Measurements from ENCODE around the gene C2orf78. TPM values are rescaled to one million over a fixed set of nuclear protein-coding genes. Genes with fewer than 3 reads are reported as not detected.

Gene C2orf78
- polyA plus RNA-seq, 1 donor from 2014 or later, result not detected

DNA sequence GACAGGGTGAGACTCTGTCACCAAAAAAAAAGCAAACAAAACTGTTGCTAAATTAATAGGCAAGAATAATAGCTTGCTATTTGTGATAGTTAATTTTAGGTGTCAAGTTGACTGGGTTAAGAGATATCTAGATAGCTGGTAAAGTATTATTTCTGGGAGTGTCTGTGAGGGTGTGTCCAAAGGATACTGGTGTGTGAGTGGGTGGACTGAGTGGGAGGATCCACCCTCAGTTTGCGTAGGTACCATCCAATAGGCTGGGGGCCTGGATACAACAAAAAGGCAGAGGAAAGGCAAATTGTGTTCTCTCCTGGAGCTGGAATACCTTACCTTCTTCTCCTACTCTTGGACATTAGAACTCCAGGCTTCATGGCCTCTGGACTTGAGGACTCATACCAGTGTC lies 19.0 kb upstream of the C2orf78 start:
- H3K27me3 ChIP-seq (ENCODE audit: insufficient read depth, low read depth, low read length), result no peaks in the 10 kb centered on the region
- no peaks in the 10 kb centered on the region for H3F3A ChIP-seq (ENCODE audit: insufficient read depth, low read length, poor library complexity, severe bottlenecking)
- no peaks in the 10 kb centered on the region for H3K9me3 ChIP-seq (ENCODE audit: low read length)
- H2AFZ ChIP-seq (ENCODE audit: low read depth, low read length), result no peak overlapping the region
- no peak overlapping the region for H3K9ac ChIP-seq (ENCODE audit: low read length)
- peaks cover 21% of the 10 kb centered on the region for H3K36me3 ChIP-seq (ENCODE audit: insufficient read depth, low read length)
- no peaks in the 10 kb centered on the region for H3K79me2 ChIP-seq (replicated peaks; ENCODE audit: insufficient read depth, low read length)
- H4K20me1 ChIP-seq (ENCODE audit: insufficient read depth), result no peaks in the 10 kb centered on the region
- TF ChIP-seq, protein P1, sequence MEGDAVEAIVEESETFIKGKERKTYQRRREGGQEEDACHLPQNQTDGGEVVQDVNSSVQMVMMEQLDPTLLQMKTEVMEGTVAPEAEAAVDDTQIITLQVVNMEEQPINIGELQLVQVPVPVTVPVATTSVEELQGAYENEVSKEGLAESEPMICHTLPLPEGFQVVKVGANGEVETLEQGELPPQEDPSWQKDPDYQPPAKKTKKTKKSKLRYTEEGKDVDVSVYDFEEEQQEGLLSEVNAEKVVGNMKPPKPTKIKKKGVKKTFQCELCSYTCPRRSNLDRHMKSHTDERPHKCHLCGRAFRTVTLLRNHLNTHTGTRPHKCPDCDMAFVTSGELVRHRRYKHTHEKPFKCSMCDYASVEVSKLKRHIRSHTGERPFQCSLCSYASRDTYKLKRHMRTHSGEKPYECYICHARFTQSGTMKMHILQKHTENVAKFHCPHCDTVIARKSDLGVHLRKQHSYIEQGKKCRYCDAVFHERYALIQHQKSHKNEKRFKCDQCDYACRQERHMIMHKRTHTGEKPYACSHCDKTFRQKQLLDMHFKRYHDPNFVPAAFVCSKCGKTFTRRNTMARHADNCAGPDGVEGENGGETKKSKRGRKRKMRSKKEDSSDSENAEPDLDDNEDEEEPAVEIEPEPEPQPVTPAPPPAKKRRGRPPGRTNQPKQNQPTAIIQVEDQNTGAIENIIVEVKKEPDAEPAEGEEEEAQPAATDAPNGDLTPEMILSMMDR (IDR thresholded peaks at IDR 0.05; ENCODE audit: poor library complexity, severe bottlenecking), result no peak
- TF ChIP-seq MXI1 (conservative IDR thresholded peaks at IDR 0.05; ENCODE audit: poor library complexity, severe bottlenecking), result no peak
- TF ChIP-seq POLR2AphosphoS5 (IDR thresholded peaks at IDR 0.05), result no peak
- TF ChIP-seq, protein P2, sequence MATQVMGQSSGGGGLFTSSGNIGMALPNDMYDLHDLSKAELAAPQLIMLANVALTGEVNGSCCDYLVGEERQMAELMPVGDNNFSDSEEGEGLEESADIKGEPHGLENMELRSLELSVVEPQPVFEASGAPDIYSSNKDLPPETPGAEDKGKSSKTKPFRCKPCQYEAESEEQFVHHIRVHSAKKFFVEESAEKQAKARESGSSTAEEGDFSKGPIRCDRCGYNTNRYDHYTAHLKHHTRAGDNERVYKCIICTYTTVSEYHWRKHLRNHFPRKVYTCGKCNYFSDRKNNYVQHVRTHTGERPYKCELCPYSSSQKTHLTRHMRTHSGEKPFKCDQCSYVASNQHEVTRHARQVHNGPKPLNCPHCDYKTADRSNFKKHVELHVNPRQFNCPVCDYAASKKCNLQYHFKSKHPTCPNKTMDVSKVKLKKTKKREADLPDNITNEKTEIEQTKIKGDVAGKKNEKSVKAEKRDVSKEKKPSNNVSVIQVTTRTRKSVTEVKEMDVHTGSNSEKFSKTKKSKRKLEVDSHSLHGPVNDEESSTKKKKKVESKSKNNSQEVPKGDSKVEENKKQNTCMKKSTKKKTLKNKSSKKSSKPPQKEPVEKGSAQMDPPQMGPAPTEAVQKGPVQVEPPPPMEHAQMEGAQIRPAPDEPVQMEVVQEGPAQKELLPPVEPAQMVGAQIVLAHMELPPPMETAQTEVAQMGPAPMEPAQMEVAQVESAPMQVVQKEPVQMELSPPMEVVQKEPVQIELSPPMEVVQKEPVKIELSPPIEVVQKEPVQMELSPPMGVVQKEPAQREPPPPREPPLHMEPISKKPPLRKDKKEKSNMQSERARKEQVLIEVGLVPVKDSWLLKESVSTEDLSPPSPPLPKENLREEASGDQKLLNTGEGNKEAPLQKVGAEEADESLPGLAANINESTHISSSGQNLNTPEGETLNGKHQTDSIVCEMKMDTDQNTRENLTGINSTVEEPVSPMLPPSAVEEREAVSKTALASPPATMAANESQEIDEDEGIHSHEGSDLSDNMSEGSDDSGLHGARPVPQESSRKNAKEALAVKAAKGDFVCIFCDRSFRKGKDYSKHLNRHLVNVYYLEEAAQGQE (IDR thresholded peaks at IDR 0.05; ENCODE audit: borderline replicate concordance), result no peak
- no peak for TF ChIP-seq SMC3 (conservative IDR thresholded peaks at IDR 0.05; ENCODE audit: poor library complexity)
- no peak for TF ChIP-seq TAF1 (IDR thresholded peaks at IDR 0.05; ENCODE audit: low read depth)
- TF ChIP-seq EP300 (conservative IDR thresholded peaks at IDR 0.05; ENCODE audit: poor library complexity, severe bottlenecking), result no peak
- no peak for TF ChIP-seq EZH2 (IDR thresholded peaks at IDR 0.05; ENCODE audit: borderline replicate concordance, insufficient read depth, low read length, poor library complexity, severe bottlenecking)
- no peak for TF ChIP-seq RAD21 (conservative IDR thresholded peaks at IDR 0.05)
- no peaks in the 10 kb centered on the region for H3K9me2 ChIP-seq (ENCODE audit: insufficient read depth, low read length)
- H3K4me2 ChIP-seq (ENCODE audit: low read length), result no peak overlapping the region
- H3K4me3 ChIP-seq (ENCODE audit: low read length), result no peak overlapping the region
- H3K27ac ChIP-seq (ENCODE audit: low read length), result no peak overlapping the region

DNA sequence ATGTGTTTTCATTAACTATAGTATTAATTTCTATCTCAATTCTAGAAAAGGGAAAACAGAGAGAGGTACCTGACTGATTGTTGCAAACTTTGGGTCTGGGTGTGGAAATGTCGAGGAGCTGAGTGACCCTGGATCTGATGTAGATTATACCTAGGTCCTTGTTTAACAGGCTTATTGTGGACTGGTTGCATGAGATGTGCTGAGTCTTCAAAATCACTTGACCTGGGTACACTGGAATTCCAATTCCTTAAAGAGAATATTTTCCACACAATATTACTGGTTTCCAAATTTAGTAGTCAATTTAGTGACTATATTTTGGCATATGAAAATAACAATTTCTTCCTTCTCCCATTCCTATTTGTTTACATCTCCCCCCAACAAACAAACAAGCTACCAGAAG lies 17.6 kb upstream of the C2orf78 start:
- no peak overlapping the region for H3K4me2 ChIP-seq (ENCODE audit: low read length)
- H3F3A ChIP-seq (ENCODE audit: insufficient read depth, low read length, poor library complexity, severe bottlenecking), result no peaks in the 10 kb centered on the region
- no peaks in the 10 kb centered on the region for H3K79me2 ChIP-seq (replicated peaks; ENCODE audit: insufficient read depth, low read length)
- no peaks in the 10 kb centered on the region for H3K9me3 ChIP-seq (ENCODE audit: low read length)
- H3K27ac ChIP-seq (ENCODE audit: low read length), result no peak overlapping the region
- H3K9me2 ChIP-seq (ENCODE audit: insufficient read depth, low read length), result no peaks in the 10 kb centered on the region
- no peaks in the 10 kb centered on the region for H3K27me3 ChIP-seq (ENCODE audit: insufficient read depth, low read depth, low read length)
- H2AFZ ChIP-seq (ENCODE audit: low read depth, low read length), result no peak overlapping the region
- no peak overlapping the region for H3K4me3 ChIP-seq (ENCODE audit: low read length)
- no peak for TF ChIP-seq EP300 (conservative IDR thresholded peaks at IDR 0.05; ENCODE audit: poor library complexity, severe bottlenecking)
- TF ChIP-seq, protein P2 (IDR thresholded peaks at IDR 0.05; ENCODE audit: borderline replicate concordance), result no peak
- TF ChIP-seq MXI1 (conservative IDR thresholded peaks at IDR 0.05; ENCODE audit: poor library complexity, severe bottlenecking), result no peak
- TF ChIP-seq SMC3 (conservative IDR thresholded peaks at IDR 0.05; ENCODE audit: poor library complexity), result no peak
- TF ChIP-seq, protein P1 (IDR thresholded peaks at IDR 0.05; ENCODE audit: poor library complexity, severe bottlenecking), result no peak
- no peak for TF ChIP-seq TAF1 (IDR thresholded peaks at IDR 0.05; ENCODE audit: low read depth)
- no peak for TF ChIP-seq RAD21 (conservative IDR thresholded peaks at IDR 0.05)
- TF ChIP-seq POLR2AphosphoS5 (IDR thresholded peaks at IDR 0.05), result no peak
- no peak for TF ChIP-seq EZH2 (IDR thresholded peaks at IDR 0.05; ENCODE audit: borderline replicate concordance, insufficient read depth, low read length, poor library complexity, severe bottlenecking)
- H4K20me1 ChIP-seq (ENCODE audit: insufficient read depth), result no peaks in the 10 kb centered on the region
- no peak overlapping the region for H3K9ac ChIP-seq (ENCODE audit: low read length)
- H3K36me3 ChIP-seq (ENCODE audit: insufficient read depth, low read length), result peaks cover 13% of the 10 kb centered on the region
